Epithelial cell of proximal tubule (primary cell): ENCODE measurements around the gene SLC12A4. TPM values are rescaled to one million over a fixed set of nuclear protein-coding genes. Genes with fewer than 3 reads are reported as not detected.

Source experiments
- DNase-seq: peaks from one replicate; pipeline ENCODE4 v3.0.0-alpha.2; 2011; ENCODE audit warnings: low read depth
- H3K4me3 ChIP-seq: 2 replicates; pipeline ENCODE4 v1.5.1; 2011; ENCODE audit warnings: low read depth, mild to moderate bottlenecking, low read length
- total RNA-seq: library from RNA; depleted of rRNA; stranded (reverse); fragments of >200 nt; gene quantifications from 2 replicates; pipeline ENCODE4 v1.2.3, GENCODE V29; 2015
- TF ChIP-seq, protein P1 (sequence below): conservative IDR thresholded peaks from 2 replicates; pipeline ENCODE4 v1.5.1; 2012; ENCODE audit warnings: low read depth, mild to moderate bottlenecking, low read length

SLC12A4 gene
- total RNA-seq, 1 donor from 2014 or later, result 50.7 TPM

- DNase-seq, result no peak
- TF ChIP-seq, protein P1, sequence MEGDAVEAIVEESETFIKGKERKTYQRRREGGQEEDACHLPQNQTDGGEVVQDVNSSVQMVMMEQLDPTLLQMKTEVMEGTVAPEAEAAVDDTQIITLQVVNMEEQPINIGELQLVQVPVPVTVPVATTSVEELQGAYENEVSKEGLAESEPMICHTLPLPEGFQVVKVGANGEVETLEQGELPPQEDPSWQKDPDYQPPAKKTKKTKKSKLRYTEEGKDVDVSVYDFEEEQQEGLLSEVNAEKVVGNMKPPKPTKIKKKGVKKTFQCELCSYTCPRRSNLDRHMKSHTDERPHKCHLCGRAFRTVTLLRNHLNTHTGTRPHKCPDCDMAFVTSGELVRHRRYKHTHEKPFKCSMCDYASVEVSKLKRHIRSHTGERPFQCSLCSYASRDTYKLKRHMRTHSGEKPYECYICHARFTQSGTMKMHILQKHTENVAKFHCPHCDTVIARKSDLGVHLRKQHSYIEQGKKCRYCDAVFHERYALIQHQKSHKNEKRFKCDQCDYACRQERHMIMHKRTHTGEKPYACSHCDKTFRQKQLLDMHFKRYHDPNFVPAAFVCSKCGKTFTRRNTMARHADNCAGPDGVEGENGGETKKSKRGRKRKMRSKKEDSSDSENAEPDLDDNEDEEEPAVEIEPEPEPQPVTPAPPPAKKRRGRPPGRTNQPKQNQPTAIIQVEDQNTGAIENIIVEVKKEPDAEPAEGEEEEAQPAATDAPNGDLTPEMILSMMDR, result no peak
- no peak overlapping the region for H3K4me3 ChIP-seq
These were observed 44.9 kb downstream of the SLC12A4 start for GRCh38 chr16:67923414-67924116.

DNA sequence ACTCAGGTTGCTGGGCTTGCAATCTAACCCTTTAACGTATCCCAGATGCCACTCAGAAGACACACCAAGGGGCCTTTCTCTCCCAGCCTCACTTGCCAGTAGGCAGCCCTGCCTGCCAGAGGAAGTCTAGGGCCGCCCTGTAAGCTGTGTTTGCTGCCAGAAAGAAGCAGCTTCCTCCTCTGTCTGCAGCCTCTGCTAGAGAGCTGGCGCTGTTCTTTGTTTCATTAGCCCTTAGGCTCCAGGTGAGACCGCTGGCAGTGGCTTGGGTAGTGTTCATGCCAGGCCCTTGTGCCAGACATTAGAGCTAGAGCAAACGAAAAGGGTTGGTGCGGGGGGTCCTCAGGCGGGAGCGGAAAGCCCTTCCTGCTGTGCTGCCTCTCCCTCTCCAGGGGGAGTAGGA lies 45.7 kb downstream of the SLC12A4 start:
- no peak for DNase-seq
- TF ChIP-seq, protein P1, result no peak
- H3K4me3 ChIP-seq, result no peak overlapping the region

DNA sequence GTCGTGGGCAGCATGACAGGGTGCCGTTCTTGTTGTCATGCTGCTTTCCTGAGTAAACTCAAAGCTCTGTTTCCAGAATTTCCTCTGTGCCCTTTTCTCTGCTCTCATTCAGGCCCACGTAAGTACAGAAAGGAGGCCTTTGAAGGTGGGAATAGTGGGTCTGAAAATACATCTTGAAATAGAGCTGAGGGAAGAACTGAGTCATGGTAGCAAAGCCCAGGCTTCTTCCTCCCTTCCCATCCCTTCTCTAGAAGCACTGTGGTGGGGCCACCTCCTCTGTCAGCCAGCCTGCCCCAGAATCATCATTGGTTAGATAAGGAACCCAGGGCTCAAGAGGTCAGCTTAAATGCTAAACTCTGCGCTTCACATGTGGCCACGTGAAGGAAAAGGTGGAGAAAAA lies 46.2 kb downstream of the SLC12A4 start:
- no peak for DNase-seq
- TF ChIP-seq, protein P1, result no peak
- H3K4me3 ChIP-seq, result no peak overlapping the region

GRCh38 chr16:67919622-67920221 lies 48.7 kb downstream of the SLC12A4 start:
- TF ChIP-seq, protein P1, result no peak
- DNase-seq, result no peak
- H3K4me3 ChIP-seq, result no peak overlapping the region

DNA sequence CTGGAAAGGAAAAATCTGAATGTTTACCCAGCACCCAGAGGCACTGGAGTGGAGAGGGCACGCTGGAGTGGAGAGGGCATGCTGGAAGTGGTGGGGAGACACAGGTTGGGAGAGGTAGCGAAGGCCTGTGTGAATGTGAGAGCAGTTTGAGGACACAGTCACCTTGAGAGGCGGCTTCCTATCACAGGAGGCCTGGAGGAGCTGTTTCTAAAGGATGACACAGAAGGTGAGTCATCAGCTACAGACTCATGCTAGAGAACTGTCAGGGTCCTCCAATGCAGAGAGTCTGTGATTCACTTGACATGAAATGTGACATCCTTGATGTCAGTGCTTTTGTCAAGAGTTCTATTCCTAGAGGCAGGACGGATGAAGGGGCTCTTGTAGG lies 50.6 kb downstream of the SLC12A4 start:
- DNase-seq, result no peak
- no peak overlapping the region for H3K4me3 ChIP-seq
- TF ChIP-seq, protein P1, result no peak

DNA sequence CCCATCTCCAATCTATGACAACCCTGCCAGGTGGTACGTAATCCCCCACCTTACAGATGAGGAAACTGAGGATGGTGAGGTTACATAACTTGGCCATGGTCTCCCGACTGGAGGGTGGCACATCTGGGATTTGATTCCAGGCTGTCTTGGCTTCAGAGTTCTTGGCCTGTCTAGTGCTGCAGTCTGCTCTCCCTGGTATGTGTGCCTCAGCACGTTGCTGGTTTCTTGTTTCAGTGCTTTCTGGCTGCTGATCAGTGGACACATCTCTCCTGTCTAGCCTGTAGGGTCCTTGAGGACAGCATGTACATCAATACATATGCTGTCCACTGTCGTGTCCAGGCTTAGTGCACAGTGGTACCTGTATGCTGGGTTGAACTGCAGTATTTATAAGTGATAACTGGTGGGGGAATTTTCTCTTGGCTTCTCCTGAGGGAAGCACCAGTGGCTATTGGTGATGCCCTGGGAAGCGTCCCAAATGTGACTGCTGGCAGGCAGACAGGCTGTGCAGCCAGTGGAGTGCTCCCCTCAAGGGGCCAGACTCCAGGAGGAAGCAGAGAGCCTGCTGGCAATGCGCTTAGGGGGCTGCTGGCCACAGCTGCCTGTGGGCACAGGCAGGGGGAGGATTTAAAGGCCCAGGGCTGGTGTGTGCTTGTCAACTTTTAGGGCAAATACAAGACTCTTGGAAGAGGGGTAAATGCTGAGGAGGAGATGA lies 51.1 kb downstream of the SLC12A4 start:
- no peak for DNase-seq
- TF ChIP-seq, protein P1, result no peak
- H3K4me3 ChIP-seq, result no peak overlapping the region
